ENCODE measurements around the gene YIF1A. TPM values are rescaled to one million over a fixed set of nuclear protein-coding genes. Genes with fewer than 3 reads are reported as not detected.
"Not testable (repeated sequence)": the region's sequence is repeated elsewhere in the genome, so short reads cannot be mapped to it uniquely, and the experiment has no call there.

Gene YIF1A
- total RNA-seq, 1 donor from 2014 or later, result 28.9 TPM

DNA sequence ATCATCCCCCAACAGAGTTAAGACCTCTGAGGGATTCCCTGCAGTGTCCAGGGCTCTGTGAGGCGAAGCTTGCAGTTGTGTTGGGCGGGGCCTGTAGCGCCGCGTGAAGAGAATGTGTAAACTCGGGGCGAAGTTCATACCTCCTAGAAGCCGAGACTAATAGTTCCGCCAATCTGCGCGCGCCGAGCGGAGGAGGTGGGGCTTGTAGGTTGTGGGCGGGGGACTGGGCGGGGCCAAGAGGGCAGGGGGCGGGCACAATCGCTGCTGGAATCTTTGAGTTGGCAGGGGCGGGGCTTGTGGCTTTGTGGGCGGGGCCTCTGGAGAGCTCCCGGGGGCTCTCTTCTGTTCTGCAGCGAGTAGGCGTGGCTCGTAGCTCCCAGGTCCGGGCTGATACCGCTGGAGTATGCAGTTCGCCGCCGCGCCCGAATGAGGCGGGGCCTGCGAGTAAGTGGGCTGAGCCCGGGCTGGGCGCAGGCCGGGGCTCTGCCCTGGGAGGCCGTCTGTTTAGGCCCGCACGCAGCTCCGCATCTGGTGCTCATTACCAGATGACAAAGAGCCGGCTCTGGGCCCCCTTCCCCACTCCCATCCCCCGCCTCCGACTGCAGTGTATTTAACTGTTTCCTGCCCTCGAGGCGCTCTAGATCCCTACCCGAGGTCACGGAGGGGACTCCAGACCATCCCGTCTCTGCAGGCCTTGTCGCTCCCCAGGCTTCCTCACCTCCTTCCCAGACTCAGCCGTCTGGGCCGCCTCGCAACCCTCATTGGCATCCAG is 23.8 kb upstream of the YIF1A start:
- FAIRE-seq (no peak), DNase-seq (ENCODE audit: low spot score in 2 of 2) (peak; percentile 91 to 98)

DNA sequence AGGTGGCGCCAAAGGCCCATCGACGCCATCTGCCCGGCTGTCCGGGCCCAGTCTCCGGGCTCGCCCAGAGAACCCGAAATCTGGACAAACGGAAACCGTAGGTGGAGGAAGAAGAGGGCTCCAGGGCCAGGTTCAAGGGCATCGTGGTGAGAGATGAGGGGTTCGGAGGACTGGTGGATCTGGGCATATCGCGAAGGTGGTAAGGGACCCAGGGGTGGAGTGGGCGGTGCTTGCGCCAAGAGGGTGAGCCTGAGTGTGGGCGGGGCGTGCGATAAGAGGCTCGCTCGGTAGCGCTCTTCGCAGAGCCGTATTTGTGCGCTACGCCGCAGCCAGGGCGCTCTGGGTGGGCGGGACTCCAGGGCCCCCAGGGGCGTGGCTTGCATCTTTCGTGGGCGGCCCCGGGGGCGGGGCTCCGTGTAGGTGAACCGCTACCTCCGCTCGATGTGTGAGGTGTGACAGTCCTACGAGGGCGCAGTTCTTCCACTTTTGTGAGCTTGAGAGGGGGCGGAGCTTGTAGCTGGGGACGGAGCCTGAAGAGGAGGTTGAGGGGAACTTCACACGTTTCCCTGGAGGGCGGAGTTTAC is 23.1 kb upstream of the YIF1A start:
- FAIRE-seq (no peak), DNase-seq (ENCODE audit: low spot score in 2 of 2) (peak; percentile 79 to 81)

DNA sequence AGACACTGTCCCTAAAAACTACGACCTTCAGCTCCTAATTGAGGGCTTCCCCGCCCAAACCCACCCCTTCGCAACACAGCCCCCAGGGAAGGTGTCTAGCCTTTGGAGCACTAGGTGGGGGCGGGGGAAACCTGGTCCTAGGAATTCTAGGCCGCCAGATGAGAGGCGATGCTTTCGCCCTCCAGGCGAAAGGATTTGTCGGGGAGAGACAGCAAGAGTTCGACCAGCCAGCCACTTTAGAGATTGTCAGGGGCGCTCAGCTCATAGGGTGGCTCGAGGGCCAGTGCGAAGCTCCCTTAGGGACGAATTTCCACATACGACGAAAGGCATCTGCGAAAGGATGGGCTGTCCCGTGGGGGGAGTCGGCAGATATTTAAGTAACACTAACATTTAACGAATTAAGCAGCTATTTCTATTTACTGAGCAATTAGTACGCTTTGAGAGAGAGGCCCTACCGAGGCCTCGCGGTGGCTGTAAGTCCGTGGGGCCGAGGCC is 22.6 kb upstream of the YIF1A start:
- FAIRE-seq (no peak), DNase-seq (ENCODE audit: low spot score in 2 of 2) (no peak)

DNA sequence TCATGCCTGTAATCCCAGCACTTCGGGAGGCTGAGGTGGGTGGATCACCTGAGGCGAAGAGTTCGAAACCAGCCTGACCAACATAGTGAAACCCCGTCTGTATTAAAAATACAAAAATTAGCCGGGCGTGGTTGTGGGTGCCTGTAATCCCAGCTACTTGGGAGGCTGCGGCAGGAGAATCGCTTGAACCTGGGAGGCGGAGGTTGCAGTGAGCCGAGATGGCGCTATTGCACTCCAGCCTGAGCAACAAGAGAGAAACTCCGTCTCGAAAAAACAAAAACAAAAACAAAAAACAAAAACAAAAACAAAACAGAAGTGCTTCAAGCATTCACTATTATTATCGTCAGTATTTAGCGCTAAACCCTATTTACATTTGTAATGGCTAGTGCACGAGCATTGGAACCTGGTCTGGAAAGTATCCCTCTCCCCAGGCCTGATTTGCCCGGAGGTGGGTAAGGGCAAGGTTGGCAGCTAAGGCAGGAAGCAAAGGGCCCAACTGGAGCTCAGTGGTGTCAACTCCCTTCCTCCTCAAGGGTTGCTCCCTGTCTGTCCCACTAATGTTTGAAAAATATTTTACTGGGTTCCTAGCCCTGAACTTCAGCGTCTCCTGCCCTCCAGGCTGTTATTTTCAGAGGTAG is 22.0 kb upstream of the YIF1A start:
- not testable (repeated sequence) for DNase-seq (ENCODE audit: low spot score in 2 of 2); FAIRE-seq

DNA sequence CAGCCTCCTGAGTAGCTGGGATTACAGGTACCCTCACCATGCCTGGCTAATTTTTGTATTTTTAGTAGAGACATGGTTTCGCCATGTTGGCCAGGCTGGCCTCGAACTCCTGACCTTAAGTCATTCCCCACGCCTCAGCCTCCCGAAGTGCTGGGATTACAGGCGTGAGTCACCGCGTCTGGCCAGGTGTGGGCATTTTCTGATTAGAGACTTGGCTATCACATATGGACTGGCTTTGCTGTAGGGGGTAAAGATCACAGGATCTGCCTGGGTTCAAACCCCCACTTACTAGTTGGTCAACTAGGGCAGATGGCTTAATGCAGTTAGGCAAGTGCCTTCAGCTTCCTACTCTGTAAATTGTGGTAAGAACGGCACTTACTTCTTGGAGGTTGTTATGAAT is 21.4 kb upstream of the YIF1A start:
- no peak for DNase-seq (ENCODE audit: low spot score in 2 of 2)
- FAIRE-seq, result no peak

DNA sequence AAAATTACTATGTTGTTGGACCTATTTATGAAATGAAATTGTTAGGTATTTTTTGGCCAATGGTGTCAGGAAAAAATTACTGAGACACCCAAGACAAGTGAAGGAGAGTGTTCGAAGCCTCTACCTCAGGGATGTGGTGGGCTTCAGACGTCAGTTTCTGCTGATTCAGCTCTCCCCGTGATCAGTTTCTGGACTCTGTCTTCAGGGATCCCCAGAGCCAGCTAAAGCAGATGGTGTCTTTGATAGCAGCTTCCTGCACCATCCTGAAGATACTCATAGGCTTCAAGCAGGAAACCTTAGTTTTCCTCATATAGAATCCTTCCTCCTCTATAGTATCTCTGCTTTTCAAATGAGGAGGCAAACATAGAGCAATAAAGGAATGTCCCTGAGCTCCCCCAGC is 20.5 kb upstream of the YIF1A start:
- DNase-seq (ENCODE audit: low spot score in 2 of 2) (no peak), FAIRE-seq (no peak)

DNA sequence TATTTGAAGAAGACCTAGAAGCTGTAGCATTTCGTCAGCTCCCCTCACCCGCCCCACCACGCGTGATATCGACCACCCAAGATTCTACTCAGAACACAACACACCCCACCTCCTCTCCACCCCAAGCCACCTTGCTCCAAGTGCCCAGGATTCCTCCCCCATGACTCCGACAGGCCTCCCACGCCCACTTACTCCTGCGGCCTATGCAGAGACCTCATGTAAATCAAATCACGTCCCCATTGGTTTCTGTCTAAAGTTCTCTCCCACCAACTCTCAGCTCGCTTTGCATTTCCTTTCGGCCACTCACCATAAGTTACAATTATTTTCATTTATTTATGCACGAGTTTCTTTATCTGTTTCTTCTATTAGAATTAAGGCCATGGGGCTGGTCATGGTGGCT is 13.7 kb upstream of the YIF1A start:
- FAIRE-seq, result no peak

DNA sequence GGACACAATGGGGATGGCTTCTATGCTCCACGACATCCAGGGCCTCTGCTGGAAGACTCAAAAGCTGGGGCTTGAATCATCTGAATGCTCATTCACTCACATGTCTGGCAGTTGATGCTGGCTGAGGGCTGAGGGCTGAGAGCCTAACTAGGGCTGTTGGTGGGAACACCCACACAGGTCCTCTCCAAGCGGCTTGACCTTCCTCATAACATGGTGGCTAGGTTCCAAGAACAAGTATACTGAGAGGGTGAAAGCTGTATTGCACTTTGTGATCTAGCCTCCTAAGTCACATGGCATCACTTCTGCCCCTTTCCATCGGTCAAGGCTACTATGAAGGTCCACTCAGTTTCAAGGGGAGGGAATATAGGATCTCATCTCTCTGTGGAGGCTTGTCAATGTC is 10.2 kb upstream of the YIF1A start:
- DNase-seq (ENCODE audit: low spot score in 2 of 2), result no peak
- FAIRE-seq, result no peak

More for the DNA sequence above, 13.7 kb upstream of the YIF1A start:
- DNase-seq (ENCODE audit: low spot score in 2 of 2), result no peak

DNA sequence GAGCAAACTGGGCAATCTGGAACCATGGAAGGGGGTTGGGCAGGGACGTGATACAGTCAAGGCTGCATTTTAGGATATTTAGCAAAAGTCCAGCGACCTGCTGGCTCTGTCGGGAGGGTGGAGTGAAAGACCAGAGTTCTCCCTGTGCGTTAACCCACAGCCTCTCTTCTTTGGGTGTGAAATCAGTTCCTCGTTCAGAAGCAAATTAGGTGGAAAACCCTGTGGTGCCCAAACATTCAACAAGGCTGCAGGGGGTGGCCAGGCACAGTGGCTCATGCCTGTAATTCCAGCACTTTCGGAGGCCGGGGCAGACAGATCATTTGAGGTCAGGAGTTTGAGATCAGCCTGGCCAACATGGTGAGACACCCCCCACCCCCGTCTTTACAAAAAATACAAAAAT is 8.7 kb upstream of the YIF1A start:
- DNase-seq (ENCODE audit: low spot score in 2 of 2) (no peak), FAIRE-seq (no peak)

DNA sequence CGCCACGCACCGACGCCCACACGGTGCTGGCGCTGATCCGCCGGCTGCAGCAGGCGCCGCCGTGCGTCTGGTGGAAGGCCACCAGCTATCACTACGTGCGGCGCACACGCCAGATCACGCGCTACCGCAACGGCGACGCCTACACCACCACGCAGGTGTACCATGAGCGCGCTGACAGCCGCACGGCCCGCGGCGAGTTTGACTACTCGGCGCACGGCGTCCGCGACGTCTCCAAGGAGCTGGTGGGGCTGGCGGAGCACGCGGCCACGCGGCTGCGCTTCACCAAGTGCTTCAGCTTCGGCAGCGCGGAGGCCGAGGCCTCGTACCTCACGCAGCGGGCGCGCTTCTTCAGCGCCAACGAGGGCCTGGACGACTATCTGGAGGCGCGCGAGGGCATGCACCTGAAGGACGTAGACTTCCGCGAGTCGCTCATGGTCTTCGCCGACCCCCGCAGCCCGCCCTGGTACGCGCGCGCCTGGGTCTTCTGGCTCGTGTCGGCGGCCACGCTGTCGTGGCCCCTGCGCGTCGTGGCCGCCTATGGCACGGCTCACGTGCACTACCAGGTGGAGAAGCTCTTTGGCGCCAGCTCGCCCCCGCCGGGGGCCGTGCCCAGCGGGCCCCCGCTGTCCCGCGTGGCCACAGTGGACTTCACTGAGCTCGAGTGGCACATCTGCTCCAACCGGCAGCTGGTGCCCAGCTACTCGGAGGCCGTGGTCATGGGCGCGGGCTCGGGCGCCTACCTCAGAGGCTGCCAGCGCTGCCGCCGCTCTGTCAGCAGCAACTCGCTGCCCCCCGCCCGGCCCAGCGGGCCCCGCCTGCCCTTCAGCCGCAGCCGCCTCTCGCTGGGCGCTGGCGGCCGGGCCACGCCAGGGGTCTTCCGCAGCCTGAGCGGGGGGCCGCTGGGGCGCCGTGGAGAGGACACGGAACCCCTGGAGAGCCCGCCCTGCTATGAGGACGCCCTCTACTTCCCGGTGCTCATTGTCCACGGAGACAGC is 6.0 kb upstream of the YIF1A start:
- no peak for DNase-seq (ENCODE audit: low spot score in 2 of 2)
- FAIRE-seq, result no peak

DNA sequence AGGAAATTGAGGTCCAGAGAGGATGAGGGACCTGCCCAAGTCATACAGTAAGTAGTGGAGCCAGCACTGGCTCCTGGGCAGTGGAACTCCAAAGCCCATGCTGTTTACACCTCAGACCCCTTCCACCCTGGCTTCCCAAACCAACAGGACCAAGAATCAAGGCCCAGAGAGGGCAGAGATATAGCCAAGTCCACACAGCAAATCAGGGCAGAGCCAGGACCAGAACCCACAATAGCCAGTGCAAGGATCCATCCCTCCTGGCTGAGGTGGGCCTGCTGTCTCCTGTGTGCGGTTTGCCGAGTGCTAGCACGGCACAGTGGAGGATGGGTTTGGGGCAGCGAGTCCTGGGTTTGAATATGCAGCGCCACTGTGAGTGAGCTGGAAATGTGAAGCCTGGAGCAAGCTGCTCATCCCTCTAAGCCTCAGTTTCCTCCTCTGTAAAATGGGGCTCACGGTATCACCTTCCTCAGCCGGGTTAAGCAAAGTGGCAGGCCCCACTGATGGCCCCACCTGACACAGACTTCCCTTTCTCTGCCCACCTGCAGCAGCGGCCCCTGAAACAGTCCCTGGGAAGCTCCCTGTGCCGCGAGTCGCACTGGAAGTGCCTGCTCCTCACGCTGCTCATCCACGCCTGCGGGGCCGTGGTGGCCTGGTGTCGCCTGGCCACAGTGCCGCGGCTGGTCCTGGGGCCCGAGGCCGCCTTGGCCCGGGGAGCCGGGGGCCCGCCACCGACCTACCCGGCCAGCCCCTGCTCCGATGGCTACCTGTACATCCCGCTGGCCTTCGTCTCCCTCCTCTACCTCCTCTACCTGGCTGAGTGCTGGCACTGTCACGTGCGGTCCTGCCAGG is 5.1 kb upstream of the YIF1A start:
- FAIRE-seq (no peak), DNase-seq (ENCODE audit: low spot score in 2 of 2) (no peak)

DNA sequence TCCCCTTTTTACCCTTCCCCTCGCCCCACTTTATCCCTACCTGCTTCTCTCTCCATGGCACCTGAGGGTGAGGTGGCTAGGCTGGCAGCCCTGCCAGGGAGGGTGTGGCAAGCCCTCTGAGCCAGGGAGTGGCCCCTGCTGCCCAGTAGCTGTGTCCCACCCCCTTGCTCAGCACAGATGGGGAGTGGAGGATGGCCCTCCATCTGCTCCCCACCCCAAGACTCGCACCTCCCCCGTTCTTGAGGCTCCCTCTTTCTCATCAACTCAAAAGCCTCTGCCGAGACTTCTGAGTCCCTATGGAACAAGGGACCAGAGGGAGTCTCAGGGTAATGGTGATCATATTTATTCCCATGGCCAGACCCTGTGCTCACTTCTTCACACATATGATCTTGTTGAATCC is 4.4 kb upstream of the YIF1A start:
- DNase-seq (ENCODE audit: low spot score in 2 of 2), result no peak
- FAIRE-seq, result no peak

DNA sequence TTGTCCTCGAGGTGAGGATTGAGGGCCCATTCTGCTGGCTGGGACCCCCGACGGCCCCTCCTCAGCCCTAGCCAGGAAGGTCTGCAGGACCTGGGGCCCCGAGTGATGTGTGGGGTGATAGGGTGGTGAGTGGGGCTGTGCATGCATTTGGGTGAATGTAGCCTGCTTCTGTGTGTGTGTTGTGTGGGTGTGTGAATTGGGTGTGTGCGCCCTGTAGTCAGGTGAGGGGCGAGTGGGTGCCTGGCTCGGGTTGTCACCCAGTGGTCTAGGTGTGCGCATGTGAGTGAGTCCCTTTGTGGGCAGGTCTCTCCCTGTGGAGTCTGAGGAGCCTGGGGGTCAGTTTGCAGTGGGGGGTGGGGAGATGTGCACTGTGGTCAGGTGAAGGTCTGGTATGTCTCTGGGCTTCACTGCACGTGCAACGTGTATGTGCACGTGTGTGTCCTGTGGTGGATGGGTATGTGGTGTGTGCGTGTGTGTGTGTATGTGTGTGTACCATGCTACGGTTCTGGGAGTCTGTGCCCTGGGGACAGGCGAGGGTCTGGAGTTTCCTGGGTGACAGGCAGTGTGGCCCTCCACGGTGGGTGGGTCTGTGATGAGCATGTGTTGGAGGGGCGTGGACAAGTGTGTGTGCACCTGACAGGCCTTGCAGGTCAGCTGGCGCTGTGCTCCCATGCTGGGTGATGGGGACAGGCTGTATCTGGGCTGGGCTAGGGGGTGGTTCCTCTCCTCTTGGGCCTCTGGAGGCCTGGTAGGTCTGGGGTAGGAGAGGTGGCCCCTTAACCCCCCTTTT is 3.8 kb upstream of the YIF1A start:
- FAIRE-seq (no peak), DNase-seq (ENCODE audit: low spot score in 2 of 2) (no peak)

DNA sequence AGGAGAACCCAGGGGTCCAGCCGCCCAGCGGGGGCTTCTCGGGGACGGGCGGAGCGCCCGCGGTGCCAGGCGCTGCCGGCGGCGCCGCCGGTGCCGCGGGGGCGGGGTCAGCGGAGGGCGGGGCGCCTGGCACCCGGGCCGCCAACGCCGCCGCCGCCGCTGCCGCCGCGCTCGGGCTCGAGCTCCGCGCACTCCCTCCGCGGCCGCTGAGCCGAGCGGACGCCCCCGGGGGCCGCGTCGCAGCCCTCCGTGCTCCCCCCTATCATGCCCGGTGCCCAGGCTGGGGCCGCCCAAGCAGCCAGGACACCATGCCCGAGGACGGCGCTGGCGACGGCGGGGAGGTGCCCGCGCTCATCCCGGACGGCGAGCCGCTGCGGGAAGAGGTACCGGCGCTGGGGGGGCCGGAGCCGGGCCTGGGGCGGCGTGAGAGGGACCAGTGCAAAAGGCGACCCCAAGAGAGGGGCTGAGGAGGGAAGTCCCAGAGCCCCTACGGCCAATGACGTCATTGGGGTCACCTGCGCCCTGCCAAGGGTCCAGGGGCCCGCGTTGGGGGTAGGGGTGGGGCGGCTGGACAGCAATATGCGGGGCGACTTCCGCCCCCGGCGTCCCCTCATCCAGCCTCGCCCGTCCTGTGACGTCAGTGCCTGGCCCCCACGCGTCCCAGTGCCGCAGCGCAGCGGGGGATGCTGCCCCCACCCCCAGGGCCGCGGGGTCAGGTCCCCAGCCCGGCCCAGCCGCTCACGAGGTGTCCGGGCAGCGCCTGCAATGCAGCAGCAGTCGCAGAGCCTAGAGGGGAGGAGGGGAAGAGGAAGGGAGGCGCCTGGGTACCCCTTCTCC is 3.0 kb upstream of the YIF1A start, which contains the start of gene TMEM151A:
TSS of gene TMEM151A (plus strand) at position 189 of the 837 bp plus-strand sequence. CDS start at position 309, 120 bp downstream.
- DNase-seq (ENCODE audit: low spot score in 2 of 2), result peak; percentile 75 to 85

DNA sequence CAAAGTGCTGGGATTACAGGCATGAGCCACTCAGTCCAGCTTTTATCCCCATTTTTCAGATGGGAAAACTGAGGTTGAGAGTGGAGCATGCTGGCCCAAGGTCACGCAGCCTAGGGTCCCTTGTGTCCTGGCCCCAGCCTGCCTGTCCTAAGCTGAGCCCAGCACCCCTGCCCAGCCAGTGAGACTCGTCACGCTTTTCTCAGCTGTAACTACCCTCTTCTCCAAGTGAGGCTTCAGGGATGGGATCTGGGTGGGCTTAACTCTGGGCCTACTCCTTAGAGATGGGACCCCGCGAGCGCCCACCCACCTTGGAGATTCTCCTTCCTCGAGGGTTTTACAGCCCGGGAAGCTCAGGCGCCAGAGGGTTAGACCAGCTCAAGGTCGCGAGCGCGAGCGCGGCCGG is 2.4 kb upstream of the YIF1A start:
- no peak for DNase-seq (ENCODE audit: low spot score in 2 of 2)
- no peak for FAIRE-seq

More for the DNA sequence above, 3.0 kb upstream of the YIF1A start, which contains the start of gene TMEM151A:
- no peak for FAIRE-seq

DNA sequence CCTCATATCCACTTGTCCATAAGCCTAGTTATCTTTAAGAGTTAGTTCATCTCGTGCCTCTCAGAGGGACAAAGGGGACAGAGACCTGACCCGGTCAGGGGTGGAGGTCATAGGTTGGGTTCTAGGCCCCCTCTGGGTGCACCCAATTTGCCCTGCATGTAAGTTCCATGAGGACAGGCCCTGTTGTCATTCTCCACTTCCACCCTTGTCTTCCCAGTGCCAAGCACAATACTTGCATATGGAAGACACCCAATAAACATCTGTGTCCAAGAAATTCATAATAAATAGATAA is 1.3 kb upstream of the YIF1A start:
- DNase-seq (ENCODE audit: low spot score in 2 of 2) (no peak), FAIRE-seq (no peak)

DNA sequence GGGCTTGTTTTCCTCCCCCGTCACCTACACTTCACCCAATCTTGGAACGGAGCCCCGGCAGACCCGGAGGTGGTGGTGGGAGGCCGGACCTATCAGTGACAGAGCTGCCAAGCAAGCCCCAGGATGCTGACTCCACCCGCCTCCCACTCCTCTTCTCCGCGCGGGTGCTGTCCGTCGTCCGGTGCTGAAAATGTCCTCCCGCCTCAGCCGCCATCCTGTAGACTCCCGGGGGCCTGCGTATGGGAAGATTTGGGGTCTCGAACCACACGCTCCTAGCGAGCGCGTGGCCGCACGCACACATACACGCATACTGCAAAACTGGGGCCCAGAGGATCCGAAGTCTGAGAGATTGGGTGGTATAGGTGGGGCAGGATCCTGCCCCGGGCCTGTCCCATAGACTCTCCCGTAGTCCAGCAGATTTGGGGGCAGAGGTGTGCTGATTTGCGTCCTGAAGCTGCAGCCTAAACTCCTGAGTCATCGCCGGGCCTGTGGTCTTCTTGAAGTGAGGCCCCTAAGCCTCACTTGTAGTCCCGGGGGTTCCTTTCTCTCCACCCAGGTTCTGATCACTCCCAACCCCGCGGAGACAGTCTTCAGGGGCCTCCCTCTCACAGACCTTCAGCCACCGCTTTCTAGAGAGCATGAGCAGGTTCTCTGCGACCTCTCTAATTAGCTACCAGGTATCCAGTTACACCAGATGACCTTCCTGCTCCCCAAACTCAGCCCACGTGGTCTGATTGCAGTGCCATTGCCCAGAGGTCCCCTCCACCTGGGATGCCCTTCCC is 796 bp upstream of the YIF1A start:
- FAIRE-seq, result no peak
- peak; percentile 60 to 76 for DNase-seq (ENCODE audit: low spot score in 2 of 2)

Measured in frontal cortex (tissue), 4 donors.